ENCODE results near the gene HMOX1.
"Not testable (repeated sequence)": the region's sequence is repeated elsewhere in the genome, so short reads cannot be mapped to it uniquely, and the experiment has no call there.

The HMOX1 gene

GRCh38 chr22:35431483-35432227, 50.8 kb downstream of the HMOX1 start:
- Histone ChIP-seq H3K27ac (no peak overlapping the region), H3K4me3 (no peak overlapping the region)
- no peak for TF ChIP-seq CTCF (IDR thresholded peaks at IDR 0.05)
- no peak for DNase-seq (ENCODE audit: low spot score)

DNA sequence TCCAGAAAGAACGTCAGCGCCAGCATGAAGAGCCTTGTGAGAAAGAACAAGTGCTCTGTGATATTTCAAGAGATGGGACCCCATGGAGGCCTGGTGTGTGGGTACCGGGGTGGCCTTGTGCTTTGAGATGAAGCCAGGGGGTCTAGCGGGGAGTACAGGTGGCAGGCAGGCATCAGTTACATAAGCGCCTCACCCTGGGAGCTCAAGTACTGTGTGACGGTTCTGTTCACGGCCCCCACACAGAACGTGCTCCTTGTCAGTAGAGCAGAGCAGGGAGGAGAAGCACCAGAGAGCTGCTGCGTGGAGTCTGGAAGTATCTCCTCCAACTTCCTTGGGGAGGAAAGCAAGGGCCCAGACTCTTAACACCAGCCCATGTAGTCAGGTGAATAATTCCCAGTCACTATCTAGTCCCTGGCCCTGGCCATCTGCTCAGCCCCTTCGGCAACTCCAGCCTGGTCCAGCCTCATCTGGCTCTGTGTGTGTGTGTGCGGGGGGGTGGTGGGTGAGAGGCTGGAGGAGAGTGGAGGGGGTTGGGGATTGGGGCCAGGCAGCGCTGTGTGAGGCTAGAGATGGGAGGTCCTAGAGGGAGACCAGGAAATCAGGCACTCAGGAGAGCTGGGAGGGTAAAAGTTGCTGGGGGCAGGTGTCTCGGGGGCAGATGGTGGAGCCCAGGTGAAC, 51.5 kb downstream of the HMOX1 start:
- H3K4me3 ChIP-seq, result no peak overlapping the region
- no peak for DNase-seq (ENCODE audit: low spot score)
- H3K27ac ChIP-seq, result no peak overlapping the region
- TF ChIP-seq CTCF (IDR thresholded peaks at IDR 0.05), result no peak

- H3K27ac ChIP-seq, result no peak overlapping the region
- no peak overlapping the region for H3K4me3 ChIP-seq
- no peak for TF ChIP-seq CTCF (IDR thresholded peaks at IDR 0.05)
- DNase-seq (ENCODE audit: low spot score), result no peak
Measured at GRCh38 chr22:35434061-35434710, 53.3 kb downstream of the HMOX1 start.

DNA sequence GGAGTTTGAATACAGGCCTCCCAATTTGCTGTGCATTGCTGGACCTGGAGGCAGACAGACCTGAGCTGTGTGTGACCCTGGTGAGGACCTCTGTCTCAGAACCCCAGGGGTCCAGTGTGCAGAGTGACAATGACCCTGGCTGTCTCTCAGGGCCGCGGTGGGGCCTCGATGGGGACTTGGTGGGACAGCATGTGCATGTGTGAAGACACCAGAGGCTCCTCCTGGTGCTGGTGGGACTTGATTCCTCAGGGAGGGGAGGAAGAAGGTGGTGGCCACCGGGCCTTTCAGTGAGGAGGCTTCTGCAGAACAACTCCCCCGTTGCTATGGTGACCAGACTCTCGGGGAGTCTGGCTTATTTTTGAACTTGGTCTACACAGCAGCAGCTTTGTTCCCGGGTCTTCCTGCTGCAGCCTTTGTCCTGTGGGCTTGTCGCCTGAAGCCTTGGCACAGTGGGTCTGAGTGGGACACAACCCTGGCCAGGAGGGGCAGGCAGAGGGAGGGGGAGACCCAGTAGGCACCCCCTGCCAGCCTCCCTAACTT, 54.4 kb downstream of the HMOX1 start:
- TF ChIP-seq CTCF (IDR thresholded peaks at IDR 0.05), result no peak
- H3K4me3 ChIP-seq, result no peak overlapping the region
- no peak for DNase-seq (ENCODE audit: low spot score)
- no peak overlapping the region for H3K27ac ChIP-seq

GRCh38 chr22:35436421-35436820, 55.5 kb downstream of the HMOX1 start:
- H3K4me3 ChIP-seq, result no peak overlapping the region
- H3K27ac ChIP-seq, result no peak overlapping the region
- no peak for TF ChIP-seq CTCF (IDR thresholded peaks at IDR 0.05)
- DNase-seq (ENCODE audit: low spot score), result no peak

- no peak for TF ChIP-seq CTCF (IDR thresholded peaks at IDR 0.05)
- no peak overlapping the region for H3K4me3 ChIP-seq
- no peak overlapping the region for H3K27ac ChIP-seq
- DNase-seq (ENCODE audit: low spot score), result no peak
Measured at GRCh38 chr22:35437049-35437448, 56.2 kb downstream of the HMOX1 start.

GRCh38 chr22:35438673-35439364, 57.9 kb downstream of the HMOX1 start:
- DNase-seq (ENCODE audit: low spot score); H3K4me3 ChIP-seq; H3K27ac ChIP-seq: not testable (repeated sequence)

All from coronary artery (tissue), 2 donors.